NCI-H69 (cell line): ENCODE data around the gene SERPINA6.
"Not testable (repeated sequence)": the region's sequence is repeated elsewhere in the genome, so short reads cannot be mapped to it uniquely, and the experiment has no call there.

Experiments
- DNase-seq: peaks from one replicate; lab custom pipeline; 2025; lab: John Stamatoyannopoulos, UW

SERPINA6 gene

DNA sequence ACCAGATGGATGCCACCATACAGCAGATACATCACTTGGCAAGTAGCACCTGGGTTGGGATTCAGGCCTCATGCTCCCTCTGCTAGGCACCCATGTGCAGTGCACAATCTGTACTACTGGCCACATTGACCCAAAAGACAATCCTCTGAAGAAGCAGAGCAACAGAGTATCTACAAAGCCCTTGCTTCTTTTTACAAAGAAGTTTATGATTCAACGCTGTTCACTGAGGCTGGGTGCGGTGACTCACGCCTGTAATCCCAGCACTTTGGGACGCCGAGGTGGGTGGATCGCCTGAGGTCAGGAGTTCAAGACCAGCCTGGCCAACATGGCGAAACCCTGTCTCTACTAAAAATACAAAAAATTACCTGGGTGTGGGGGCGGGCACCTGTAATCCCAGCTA, 31.1 kb upstream of the SERPINA6 start:
- DNase-seq, result not testable (repeated sequence)

DNA sequence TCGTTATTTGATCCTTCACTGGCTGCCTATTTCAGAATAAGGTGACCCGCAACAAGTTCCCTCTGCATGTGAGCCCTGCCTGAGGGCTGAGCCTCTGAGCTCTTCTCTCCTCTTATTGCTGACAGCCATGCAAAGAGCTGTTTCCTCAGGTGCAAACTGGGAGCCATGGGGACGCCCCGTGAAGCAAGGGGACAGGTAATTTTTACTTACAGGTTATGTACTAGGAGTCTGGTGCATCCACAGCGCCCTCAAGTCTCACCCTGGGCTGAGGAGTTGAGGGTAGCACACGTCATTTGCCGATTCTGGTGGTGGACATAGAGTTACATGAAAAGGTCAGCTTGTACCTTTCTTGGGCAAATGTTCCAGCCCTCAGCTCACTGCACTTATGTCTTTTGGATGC, 26.1 kb upstream of the SERPINA6 start:
- DNase-seq, result no peak

DNA sequence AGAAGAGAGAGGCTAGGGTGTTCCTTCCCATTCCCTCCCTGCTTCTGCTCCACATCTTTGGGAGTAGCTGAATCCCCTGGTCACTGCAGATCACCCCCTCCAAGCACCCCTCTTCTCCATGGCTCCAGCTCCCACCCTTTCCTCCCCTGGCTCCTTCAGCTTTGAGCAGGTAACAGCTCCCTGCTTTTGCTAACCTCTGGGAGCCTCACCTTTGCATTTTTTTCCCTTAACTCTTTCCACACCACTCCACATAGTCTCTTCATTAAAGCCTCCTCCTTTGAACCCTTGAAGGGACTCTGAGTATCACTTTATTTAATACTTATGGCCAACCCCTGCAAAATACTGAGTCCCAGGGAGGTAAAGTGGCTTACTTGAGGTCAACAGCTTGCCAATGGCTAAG, 25.7 kb upstream of the SERPINA6 start:
- DNase-seq, result no peak

DNA sequence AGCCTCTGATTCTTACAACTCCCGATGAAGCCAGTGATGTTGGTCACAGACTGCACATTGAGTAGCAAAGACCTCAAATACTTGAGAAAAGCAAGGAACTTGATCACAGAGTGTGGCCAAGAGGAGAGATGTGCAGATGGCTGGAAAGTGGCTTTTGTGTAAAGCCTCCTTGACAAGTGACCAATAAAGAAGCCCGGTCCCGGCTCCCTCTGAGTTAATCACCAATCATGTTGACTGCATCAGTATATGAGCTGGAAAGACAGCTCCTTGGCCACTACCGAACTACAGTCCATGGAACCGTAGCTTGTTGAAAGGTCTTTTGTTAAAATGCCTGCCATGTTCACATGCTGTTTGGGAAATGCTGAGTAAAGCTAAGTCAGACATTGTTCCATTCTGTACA, 23.7 kb upstream of the SERPINA6 start:
- DNase-seq, result no peak

DNA sequence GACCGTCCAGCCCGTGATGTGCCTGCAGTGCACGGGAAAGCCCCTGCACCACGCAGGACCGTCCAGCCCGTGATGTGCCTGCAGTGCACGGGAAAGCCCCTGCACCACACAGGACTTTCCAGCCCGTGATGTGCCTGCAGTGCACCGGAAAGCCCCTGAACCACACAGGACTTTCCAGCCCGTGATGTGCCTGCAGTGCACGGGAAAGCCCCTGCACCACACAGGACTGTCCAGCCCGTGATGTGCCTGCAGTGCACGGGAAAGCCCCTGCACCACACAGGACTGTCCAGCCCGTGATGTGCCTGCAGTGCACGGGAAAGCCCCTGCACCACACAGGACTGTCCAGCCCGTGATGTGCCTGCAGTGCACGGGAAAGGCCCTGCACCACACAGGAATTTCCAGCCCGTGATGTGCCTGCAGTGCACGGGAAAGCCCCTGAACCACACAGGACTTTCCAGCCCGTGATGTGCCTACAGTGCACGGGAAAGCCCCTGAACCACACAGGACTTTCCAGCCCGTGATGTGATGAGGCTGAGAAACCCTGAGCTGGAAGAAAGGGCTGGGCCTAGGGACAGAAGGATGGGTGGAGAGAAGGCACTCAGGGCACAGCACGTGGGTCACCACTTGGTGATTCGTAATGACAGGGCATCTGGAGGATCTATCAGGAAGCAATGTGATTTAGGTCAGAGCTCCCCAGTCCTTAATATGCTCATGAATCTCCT, 23.1 kb upstream of the SERPINA6 start:
- DNase-seq, result peak; percentile 41

DNA sequence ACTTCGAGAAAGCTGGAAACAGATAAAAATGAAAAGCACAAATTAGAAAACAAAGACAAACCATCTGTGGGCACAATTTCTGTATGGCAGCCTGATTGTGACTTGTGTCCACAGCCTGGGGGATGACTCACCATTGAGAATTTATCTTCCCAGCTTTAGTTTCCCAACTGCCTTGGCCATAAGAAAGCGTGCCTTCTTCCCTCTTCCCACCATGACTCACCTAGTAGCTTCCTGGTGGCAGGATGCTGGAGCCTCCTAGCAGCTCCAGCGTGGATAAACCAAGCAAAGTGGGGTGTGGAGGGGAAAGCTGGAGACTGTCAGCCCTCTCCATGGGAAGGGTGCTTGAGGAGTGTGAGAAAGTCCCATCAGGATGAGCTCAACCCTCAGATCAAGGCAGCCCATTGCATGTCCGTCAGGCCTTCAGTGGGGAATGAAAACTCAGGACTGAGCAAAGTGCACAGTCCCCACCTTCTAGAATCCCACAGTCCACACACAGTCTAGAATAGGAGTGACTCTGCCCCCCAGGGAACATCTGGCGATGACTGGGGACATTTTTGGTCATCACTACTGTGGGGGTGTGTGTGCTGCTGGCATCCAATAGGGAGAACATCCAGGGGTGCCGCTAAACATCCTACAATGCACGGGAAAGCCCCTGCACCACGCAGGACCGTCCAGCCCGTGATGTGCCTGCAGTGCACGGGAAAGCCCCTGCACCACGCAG, 22.4 kb upstream of the SERPINA6 start:
- peak; percentile 28 for DNase-seq

DNA sequence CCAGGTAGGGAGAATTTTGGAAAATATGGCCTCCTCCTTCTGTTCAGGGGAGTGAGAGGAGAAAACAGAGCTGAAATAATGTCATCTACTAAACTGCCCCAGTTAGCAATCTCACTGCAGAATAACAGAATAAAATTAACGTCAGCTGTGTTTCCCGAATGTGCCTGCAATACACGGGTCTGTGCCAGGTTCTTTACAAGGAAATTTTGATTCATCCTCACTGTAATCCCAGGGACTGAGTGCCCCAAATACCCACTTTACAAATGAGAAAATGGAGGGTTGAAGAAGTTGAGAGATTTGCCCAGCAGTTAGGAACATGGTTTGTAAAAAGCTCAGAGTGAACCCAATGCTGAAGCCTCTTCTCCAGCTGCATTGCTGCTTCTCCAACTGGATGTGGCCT, 21.3 kb upstream of the SERPINA6 start:
- no peak for DNase-seq

DNA sequence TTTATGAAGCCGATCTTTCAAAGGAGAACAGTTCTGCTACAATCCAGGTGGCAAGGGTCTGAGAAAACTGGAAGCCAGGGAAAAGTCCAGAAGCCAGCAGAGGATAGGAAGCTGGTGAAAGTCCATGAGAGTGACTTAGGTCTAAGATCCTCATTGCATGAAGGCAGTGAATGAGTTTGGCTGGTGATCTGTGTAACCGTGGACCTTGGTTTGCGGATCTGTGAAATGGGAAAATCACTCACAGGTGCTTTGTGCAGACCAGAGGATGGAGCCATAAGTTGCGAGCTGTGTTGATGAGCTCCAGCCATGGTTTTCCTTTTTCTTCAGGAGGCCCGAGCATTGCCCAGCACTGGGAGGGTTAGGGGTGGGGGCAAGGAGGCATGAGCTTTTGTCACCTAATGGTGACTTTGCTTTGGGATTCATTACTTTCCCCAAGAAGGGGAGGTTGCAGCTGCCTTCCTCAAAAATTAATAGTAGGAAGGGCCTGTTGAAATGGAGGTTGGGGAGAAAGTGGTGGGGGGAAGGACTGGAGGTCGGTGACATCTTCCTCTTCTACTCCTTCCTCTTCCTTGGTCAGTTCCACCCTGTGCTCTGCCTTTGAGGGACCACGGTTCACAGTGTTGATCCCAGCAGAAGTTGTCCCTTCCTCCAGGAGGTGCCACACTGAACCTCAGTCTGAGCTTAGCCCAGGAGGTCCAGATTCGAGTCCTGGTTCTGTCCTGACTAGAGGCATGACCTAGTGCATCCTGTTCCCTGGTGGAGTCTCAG, 20.3 kb upstream of the SERPINA6 start:
- no peak for DNase-seq

DNA sequence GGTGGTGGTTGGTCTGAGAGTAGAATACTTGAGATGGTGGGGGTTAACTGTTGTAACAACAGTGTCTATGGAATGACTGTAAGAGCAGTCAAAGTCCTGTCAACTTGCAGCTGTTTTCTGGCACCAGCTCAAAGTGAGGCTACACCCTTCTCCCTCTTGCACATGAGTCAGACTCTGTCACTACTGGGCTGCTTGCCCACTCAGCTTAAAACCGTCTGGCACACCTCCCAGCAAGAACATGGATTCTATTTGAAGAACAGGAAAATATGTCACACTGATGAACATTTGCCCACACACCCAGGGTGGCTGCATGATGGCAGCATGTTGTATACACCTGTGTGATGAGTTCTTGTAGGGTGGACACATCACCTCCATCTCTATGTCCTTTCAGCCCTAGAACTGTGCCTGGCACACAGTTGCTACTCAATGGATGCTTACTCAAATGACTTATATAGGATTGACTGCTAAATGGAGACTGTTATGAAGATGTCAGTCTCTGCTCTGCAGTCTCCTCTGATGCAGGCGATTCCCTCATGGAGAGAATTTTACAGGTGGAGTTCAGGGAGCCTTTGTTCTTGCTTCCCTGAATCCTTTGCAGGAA, 19.3 kb upstream of the SERPINA6 start:
- DNase-seq, result peak; percentile 85

DNA sequence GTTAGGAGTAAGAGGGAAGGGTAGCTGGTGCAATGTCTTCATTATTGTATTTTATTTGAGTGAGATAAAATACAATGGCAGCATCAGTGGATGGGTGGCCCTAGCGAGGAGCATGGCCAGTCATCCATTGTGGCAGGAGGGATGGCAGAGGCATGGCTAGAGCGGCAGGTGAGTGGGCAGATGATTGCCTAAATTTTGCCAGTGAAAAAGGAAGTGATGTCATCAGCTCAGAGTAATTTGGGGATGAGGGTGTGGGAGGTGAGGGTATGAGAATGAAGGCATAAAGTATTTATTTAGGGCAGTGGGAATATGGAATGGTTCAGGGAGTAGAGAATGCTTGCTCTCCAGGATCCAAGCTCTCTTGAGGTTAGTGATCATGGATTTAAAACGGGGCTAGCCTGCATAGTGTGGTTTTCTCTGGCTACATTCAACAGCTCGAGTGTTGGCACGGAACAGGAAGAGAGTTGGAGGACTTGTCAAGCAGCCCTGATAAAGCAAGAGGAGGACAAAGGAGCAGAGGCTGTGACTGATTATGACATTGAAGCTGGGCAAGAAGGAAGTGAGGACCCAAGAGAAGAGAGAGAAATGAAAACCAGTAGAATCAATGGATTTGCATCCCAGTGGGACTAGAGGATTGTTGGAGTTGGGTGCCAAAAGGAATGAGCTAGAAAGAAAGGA, 18.7 kb upstream of the SERPINA6 start:
- DNase-seq, result no peak

DNA sequence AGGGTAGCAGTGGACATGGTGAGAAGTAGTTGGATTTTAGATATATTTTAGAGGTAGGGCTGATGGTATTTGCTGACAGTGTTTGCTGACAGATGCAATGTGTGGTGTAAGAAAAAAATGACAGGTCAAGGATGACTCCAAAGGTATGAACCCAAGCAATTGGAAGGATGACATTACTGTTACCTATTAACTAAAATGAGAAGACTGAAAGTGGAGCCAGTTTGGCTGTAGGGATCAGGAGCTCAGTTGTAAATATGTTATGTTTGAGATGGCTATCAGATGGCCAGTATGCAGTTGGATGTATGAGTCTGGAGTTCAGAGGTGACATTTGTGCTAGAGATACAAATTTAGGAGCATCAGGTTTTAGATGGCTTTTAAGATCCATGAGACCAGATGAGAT, 17.4 kb upstream of the SERPINA6 start:
- no peak for DNase-seq

DNA sequence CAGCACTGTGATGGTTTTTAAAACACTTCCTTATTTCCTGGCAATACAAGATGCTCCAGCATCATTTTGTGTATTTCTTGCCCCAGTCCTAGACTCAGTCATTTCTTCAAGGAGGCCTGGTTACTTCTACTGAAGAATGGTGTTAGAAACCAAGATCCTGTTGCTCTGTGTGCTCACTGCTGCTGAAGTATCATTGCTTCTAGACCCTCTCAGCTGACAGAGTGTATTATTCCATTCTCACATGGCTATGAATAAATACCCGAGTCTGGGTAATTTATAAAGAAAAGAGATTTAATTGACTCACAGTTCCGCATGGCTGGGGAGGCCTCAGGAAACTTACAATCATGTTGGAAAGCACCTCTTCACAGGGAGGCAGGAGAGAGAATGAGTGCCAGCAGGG, 14.9 kb upstream of the SERPINA6 start:
- DNase-seq, result no peak

DNA sequence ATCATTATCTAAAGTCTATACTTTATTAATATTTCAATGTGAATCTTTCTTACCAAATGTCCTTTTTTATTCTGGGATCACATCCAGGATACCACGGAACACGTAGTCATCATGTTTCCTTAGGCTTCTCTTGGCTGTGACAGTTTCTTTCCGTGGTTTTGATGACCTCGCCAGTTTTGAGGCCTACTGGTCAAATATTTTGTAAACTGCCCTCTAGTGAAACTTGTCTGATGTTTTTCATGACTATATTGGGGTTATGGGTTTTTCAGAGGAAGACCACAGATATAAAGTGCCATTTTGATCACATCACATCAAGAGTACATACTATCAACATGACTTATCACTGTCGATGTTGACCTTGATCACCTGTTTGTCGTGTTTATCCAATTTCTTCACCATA, 14.1 kb upstream of the SERPINA6 start:
- DNase-seq, result no peak

DNA sequence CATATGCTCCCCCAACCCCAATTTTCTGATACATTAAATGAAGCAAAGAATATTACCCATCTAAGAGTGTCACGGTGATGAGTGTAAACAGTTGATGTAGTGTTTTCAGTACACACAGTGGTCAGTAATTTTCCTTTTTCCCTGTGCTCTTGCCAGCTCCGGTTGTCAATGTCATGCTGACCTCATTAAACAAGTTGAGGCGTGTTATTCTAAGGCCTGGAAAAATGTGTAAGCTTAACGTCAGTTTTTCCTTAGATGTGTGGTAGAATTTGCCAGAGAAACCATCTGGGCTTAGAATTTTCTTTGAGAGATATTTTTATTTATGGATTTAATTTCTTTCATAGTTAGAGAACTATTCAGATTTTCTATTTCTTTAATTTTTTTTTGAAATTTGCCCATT, 11.7 kb upstream of the SERPINA6 start:
- DNase-seq, result peak; percentile 82

DNA sequence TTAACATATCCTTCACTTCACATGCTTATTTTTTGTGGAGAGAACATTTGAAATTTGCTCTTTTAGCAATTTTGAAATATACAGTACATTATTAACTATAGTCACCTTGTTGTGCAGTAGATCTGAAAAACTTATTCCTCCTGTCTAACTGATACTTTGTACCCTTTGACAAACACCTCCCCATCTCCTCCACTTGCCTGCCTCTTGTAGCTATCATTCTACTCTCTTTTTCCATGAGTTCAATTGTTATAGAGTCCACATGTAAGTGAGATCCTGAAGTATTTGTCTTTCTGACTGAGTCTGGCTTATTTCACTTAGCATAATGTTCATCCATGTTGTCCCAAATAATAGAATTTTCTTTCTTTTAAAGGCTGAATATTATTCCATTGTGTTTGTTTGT, 9.5 kb upstream of the SERPINA6 start:
- no peak for DNase-seq

DNA sequence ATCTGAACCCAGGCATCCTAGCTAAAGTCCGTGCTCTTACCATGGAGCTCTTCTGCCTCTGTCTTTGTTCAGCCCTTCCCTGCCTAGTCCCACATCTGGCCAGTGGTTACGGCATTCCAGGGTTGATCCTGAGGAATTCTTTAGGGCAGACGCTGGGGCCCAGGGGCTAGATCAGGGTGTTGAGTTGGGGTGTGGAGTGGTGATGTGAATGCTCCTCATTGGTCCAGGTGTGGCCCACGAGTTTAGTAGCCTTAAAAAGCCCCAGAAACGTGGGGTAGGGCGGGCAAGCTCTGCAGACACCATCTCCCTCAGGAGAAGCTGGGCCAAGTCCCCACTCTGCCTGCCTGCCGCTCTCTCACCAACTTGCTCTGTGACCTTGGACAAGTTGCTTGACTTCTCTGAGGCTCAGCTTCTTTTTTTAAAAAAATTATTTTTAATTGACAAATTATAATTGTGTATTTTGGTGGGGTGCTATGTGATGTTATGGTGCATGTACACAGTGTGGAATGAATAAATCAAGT, 9.0 kb upstream of the SERPINA6 start:
- DNase-seq, result no peak

DNA sequence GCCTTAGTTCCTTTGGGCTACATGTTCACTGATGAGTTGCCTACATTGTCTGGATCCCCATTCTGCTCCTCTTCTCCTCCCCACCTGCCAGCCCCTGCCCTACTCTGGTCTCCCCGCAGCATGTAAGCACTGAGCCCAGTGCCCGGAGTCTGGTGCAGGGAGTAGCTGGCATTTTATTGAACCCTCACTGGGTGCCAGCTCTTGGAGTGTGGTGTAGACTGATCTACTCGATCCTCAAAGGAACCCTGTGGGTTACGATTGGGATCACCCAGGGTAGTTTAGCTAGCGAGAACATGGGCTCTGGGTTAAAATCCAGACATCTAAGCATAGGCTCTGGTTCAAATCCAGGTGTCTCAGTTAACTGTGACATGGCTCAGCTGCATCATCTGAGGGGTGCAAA, 8.3 kb upstream of the SERPINA6 start:
- no peak for DNase-seq

DNA sequence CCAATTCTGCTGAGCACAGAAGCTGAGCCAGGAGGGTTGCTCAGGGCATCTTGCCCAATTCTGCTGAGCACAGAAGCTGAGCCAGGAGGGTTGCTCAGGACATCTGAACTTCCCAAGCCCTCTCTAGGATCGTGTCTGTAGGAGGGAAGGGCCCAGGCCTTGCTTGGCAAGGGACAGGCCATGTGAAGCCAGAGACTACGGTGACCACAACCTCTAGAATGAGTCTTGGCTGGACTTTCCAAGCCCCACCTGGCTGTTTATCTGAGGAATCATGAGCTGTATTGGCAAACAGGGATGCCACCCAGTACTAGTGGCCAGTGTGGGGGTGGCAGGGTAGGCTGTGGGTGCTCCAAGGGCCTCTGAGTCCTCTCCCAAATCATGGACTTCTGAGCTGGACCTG, 7.7 kb upstream of the SERPINA6 start:
- no peak for DNase-seq

DNA sequence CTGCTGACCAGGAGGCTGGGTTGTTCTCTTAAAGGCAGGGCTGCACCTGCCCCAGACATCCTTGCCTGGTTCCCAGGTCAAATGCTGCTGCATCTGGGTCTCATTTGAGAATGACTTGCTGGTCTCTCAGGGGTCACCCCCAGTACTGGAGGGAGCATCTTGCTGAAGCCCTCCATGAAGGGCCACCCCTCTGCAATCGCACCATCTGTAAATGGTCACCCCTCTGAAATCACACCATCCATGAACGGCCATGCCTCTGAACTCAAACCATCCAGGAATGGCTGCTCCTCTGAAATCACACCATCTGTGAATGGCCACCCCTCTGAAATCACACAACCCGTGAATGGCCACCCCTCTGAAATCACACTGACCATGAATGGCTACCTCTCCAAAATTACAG, 7.3 kb upstream of the SERPINA6 start:
- no peak for DNase-seq

DNA sequence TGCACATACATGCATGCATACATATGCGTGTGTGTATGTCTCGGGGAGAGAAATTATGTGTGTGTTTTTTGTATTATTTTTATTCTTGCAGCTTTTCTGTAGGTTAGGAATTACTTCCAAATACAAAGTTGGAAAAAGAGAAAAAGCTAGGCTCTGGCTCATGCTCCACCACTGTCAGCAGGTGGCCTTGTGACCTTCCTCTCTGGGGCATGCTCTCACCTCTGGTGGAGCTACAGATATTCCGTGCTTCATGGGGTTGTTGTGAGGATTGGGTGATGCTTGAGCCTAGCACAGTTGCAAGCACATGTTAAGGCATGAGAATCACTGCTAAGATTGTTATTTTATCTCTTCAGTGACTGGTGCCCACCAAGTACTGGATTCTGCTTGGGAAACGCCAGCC, 6.7 kb upstream of the SERPINA6 start:
- no peak for DNase-seq

DNA sequence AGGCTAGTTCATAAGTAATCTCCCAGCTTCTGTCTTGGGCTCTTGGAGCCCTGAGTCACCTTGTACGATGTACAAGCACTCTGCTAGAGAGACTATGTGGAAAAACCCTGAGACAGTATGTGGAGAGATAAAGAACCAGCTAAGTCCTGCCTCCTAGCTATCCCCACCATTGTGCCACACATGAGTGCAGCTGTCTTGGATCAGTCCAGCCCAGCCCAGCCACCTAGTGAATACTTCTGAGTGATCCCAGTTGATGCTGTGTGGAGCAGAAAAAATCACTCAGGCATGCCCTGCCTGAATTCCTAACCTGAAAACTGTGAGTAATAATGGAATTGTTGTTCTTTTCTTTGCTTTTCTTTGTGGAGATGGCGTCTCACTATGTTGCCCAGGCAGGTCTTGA, 5.1 kb upstream of the SERPINA6 start:
- no peak for DNase-seq
